Gastrocnemius medialis (tissue), 4 donors: ENCODE data around the gene BATF2.

Source experiments
- CTCF ChIP-seq, 5 experiments: fragments of 450-650 bp in 3 of 5; fragments of 200-600 bp in 2 of 5; sonication (generic) in 2 of 5; IDR thresholded peaks in 4 of 5; conservative IDR thresholded peaks in 1 of 5; 1 replicate in 4 of 5; 2 replicates in 1 of 5; pipeline ENCODE4 v1.5.1; 2016 to 2019; ENCODE audit warnings: antibody characterized with exemption in 5 of 5, mild to moderate bottlenecking in 3 of 5, moderate library complexity in 3 of 5
- POLR2A ChIP-seq, 2 donors: fragments of 450-650 bp; IDR thresholded peaks; one replicate each; pipeline ENCODE4 v1.6.1; 2017; ENCODE audit warnings: antibody characterized with exemption in 2 of 2, mild to moderate bottlenecking in 2 of 2, moderate library complexity in 2 of 2

- no peak for TF ChIP-seq CTCF (IDR thresholded peaks at IDR 0.05 in 4 of 5, conservative IDR thresholded peaks at IDR 0.05 in 1 of 5)
- no peak for TF ChIP-seq POLR2A (IDR thresholded peaks at IDR 0.05)
Observed at GRCh38 chr11:64976651-64977050, 20.1 kb downstream of the BATF2 start.
